ENCODE measurements around the gene SEC22A.

DNA sequence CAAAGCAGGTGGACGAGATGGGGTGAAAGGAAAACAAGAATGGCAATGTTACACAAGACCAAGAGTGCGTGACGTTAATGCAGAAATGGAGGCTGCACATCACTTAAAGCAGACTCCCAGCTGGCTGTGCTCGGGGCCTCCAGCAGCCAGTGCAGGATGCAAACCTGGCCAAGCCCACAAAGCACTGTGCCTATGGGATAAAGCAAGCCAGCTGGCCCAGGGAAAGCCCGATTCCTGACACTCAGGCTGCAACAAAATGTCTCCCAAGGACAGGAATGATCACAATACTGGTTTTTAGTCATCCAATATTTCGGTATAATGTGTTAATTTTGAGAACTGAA lies 86.2 kb downstream of the SEC22A start:
- TF ChIP-seq YY1 (IDR thresholded peaks at IDR 0.05; ENCODE audit: low read depth) = no peak
- TF ChIP-seq, protein P1, sequence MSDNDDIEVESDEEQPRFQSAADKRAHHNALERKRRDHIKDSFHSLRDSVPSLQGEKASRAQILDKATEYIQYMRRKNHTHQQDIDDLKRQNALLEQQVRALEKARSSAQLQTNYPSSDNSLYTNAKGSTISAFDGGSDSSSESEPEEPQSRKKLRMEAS (IDR thresholded peaks at IDR 0.05) = no peak
- no peak for TF ChIP-seq TAF1 (IDR thresholded peaks at IDR 0.05; ENCODE audit: low read depth)
- no peak for TF ChIP-seq NFIC (IDR thresholded peaks at IDR 0.05)
- no peak for TF ChIP-seq CEBPB (IDR thresholded peaks at IDR 0.05)
- TF ChIP-seq RAD21 (IDR thresholded peaks at IDR 0.05; ENCODE audit: low read depth) = no peak
- TF ChIP-seq FOXM1 (IDR thresholded peaks at IDR 0.05; ENCODE audit: borderline replicate concordance, low read depth) = no peak
- no peak for TF ChIP-seq EP300 (IDR thresholded peaks at IDR 0.05; ENCODE audit: borderline replicate concordance)
- TF ChIP-seq EGR1 (IDR thresholded peaks at IDR 0.05) = no peak
- TF ChIP-seq, protein P2, sequence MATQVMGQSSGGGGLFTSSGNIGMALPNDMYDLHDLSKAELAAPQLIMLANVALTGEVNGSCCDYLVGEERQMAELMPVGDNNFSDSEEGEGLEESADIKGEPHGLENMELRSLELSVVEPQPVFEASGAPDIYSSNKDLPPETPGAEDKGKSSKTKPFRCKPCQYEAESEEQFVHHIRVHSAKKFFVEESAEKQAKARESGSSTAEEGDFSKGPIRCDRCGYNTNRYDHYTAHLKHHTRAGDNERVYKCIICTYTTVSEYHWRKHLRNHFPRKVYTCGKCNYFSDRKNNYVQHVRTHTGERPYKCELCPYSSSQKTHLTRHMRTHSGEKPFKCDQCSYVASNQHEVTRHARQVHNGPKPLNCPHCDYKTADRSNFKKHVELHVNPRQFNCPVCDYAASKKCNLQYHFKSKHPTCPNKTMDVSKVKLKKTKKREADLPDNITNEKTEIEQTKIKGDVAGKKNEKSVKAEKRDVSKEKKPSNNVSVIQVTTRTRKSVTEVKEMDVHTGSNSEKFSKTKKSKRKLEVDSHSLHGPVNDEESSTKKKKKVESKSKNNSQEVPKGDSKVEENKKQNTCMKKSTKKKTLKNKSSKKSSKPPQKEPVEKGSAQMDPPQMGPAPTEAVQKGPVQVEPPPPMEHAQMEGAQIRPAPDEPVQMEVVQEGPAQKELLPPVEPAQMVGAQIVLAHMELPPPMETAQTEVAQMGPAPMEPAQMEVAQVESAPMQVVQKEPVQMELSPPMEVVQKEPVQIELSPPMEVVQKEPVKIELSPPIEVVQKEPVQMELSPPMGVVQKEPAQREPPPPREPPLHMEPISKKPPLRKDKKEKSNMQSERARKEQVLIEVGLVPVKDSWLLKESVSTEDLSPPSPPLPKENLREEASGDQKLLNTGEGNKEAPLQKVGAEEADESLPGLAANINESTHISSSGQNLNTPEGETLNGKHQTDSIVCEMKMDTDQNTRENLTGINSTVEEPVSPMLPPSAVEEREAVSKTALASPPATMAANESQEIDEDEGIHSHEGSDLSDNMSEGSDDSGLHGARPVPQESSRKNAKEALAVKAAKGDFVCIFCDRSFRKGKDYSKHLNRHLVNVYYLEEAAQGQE (IDR thresholded peaks at IDR 0.05; ENCODE audit: low read depth) = no peak
- no peak for TF ChIP-seq CREB1 (IDR thresholded peaks at IDR 0.05; ENCODE audit: low read depth)
- TF ChIP-seq TEAD4 (IDR thresholded peaks at IDR 0.05) = no peak
